GM18867 (cell line): ENCODE results near the gene STEEP1.
"Not testable (repeated sequence)": the region's sequence is repeated elsewhere in the genome, so short reads cannot be mapped to it uniquely, and the experiment has no call there.

ENCODE experiments used
- ATAC-seq: cut with Tn5 transposase; IDR thresholded peaks from one replicate; pipeline ENCODE4 v1.9.1; 2021; ENCODE audit warnings: mild to moderate bottlenecking, moderate library complexity; ENCODE audit not compliant: unreplicated experiment

Gene STEEP1

DNA sequence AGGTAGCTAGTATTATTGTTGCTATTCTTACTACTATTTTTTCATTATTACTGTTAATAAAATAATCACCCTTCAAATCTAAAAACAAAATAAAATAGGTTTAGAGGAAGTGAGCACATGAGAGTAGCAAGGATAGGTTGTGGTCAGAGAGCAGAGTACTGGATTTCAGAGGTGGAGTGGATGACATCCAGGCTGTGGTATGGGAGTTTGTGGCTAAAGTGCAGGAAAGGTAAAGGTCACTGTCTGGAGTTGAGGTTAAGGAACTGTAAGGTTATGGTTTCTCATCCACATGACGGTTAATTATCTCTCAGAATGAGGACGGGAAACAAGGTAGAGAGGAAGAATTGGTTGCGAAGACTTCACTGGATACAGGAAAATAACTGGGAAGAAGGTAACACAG, 27.7 kb downstream of the STEEP1 start:
- no peak for ATAC-seq

DNA sequence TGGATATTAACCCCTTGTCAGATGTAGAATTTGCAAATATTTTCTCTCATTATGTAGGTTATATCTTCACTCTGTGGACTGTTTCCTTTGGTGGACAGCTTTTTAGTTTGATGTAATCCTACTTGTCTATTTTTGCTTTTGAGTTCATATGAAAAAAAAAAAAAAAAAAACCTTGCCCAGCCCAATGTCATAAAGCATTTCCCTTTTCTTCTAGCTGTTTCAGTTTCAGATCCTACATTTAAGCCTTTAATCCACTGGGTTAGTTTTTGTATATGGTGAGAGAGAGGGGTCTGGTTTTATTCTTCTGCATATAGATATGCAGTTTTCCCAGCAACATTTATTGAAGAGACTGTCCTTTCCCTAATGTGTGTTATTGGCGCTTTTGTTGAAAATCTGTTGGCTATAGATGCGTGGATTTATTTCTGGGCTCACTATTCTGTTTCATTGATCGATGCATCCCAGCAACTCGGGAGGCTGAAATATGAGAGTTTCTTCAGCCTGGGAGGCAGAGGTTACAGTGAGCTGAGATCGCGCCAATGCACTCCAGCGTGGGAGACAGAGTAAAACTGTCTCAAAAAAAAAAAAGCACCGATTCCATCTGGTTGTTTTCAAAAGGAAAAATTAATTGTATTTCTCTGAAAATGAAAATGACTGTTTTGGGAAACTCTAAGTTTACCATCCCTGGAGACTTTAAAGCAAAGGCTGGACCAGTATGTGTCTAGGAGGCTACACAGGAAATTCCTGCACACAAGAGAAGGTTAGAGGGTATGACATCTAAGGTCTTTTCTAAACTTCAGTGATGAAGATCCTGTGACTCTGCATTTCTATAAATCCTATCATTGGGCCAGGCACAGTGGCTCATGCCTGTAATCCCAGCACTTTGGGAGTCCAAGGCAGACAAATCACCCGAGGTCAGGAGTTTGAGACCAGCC, 35.6 kb downstream of the STEEP1 start:
- no peak for ATAC-seq

DNA sequence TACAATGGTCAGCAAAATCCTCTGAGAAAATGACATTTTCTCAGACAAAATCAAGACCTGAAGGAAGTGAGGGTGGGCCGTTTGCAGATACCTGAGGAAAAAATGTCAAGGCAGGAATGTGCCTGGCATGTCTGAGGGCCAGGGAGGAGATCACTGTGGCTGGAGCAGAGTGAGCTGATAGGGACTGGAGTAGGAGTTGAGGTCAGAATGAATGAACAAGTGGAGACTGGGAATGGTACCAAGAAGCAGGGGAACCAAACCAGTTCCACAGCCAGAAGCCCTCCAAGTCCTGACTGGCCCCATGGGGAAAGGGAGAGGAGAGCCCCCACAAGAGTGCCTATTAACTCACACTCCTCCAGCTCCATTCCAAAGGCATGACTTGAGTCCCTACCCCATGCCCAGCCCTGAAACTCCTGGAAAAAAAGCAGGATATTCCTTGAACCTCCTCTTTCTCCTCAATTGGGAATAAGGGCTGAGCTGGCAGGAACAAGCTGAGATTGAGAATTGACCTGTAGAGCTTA, 41.5 kb downstream of the STEEP1 start:
- ATAC-seq: no peak

DNA sequence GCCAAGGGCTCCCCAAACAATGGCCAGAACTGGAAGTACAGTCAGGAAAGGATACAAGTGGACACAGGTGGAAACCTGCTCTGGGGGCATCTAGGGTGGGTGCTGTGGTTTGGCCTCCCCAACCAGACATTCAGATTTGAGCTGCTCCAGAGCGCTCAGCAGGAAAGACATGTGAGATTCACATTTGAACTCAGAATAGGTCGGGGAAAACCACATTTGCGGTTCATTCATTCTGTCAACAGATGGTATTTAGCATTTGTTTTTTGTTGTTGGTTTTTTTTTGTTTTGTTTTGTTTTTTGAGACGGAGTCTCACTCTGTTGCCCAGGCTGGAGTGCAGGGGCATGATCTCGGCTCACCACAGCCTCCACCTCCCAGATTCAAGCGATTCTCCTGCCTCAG, 44.0 kb downstream of the STEEP1 start:
- no peak for ATAC-seq

DNA sequence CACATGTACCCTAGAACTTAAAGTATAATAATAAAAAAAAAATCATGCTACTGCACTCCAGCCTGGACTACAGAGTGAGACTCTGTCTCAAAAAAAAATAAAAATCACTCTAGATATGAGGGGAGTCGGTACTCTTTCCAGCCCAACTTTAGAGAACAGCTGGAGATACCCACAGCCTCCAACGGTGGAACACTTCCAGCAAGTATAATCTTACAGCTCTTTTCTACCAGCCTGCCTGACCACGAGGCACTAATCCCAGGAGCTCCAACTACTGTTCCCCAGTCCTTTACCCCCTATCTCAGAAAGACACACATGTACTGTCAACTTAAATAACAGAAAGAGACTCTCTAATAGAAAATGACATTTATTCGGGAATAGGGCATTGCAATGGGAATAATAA, 46.8 kb downstream of the STEEP1 start:
- no peak for ATAC-seq

DNA sequence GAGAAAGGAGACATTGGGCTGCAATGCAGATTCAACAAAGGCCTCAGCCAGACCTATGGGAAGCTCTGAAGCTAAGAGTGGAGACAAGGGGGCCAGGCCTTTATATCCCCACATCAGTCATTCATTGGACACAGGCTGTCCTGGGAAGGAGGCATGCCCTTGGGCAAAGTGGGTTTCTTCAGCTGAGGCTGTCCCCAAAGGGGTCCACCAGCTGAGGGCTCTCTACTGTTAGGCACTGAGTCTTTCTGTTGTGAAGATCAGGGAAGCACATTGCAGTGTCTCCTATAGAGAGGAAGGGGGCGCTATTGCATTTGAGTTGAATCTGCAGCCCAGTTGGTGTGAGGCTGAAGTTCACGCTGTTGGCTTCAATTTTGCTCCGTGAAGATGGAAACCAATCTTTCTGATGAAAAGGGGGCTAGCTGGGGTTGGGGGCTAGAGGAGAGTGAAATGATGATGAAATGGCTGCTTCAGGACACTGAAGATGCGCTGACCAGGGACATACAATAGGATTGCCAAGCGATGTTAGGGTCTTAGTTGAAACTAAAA, 49.0 kb downstream of the STEEP1 start:
- ATAC-seq: peak; percentile 86

DNA sequence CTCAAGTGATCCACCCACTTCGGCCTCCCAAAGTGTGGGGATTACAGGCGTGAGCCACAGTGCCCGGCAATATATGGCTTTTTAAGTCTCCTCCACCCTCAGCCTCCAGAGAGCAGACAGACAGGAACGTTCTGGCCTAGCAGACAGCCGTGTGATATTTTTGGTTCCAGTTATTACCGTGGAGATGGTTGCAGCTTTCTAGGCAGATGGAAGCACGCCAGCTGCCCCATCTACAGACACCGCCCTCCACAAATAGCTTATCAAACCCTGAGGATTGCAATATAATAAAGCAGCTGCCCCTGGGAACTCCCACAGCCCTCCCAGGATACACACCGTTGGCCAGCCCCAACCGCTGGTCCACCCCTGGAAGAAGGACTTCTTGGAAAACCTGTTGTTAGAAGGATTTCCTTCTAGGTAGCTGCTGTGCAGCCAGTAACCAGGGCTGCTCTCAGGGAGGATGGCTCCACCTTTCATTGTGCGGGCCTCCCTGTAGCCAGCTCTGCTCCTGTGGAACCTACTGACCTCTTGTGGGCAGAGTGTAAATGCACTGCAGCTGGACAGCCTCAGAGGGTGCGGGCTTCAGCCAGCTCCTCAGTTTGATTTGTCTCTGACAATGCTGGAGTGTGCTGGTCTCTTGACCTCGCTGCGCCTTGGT, 52.9 kb downstream of the STEEP1 start:
- no peak for ATAC-seq

DNA sequence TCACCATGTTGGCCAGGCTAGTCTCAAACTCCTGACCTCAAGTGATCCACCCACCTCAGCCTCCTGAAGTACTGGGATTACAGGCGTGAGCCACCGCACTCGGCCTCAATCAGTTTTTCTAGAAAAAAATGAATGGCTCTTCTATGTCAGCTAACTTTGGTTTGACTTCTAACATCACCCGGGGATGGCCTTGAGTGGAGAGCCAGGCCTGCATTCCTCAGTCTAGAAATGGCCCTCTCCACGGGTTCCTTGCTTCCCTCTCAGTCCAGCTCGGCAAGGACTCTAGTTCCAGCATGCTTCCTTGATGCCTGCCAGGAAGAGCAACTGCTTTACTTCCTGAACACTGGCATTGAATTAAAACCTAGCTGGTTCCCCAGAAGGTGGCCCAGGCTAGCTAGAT, 58.0 kb downstream of the STEEP1 start:
- no peak for ATAC-seq

DNA sequence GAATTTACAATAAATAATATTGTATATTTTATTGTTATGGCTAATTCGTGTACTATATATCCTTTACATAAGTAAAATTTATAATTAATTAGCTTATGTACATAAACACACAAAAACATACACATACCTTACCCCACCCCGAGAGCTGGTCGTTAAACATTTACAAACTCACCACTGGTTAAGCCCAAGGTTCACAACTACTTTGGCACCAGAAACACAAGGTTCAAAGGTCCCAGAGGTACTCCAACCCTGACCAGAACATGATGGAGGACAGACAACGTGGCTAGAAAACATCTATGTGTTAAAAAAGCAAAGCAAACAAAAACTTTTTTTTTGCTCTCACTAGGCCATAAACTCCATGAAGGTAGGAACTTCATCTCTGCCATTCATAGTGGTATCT, 59.3 kb downstream of the STEEP1 start:
- no peak for ATAC-seq

DNA sequence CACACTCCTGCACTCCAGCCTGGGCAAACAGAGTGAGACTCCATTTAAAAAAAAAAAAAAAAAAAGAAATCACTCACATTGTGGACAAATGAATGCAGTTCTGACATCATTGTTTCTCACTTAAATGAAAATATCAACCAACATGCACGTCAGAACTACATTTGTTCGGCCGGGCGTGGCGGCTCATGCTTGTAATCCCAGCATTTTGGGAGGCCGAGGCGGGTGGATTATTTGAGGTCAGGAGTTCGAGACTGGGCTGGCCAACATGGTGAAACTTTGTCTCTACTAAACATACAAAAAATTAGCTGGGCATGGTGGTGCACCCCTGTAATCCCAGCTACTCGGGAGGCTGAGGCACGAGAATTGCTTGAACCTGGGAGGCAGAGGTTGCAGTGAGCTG, 60.1 kb downstream of the STEEP1 start:
- ATAC-seq: not testable (repeated sequence)

DNA sequence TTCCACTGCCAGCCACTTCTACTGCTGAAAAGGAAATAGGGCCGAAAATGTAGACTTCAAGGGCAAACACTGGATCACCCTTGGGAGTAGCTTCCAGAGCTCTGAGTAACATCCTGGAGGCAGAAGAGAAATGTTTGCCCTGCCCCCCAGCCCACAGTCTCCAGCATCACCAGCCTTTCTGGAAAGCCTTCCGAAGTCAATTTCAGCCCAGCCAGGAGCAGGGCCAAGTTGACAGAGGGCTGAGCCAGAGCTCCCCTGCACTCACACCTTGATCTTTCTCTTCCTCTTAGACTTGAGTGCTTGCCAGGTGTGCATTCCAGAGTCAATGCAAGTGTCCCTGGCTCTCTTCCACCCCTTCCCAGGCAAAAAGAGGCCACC, 61.7 kb downstream of the STEEP1 start:
- no peak for ATAC-seq

DNA sequence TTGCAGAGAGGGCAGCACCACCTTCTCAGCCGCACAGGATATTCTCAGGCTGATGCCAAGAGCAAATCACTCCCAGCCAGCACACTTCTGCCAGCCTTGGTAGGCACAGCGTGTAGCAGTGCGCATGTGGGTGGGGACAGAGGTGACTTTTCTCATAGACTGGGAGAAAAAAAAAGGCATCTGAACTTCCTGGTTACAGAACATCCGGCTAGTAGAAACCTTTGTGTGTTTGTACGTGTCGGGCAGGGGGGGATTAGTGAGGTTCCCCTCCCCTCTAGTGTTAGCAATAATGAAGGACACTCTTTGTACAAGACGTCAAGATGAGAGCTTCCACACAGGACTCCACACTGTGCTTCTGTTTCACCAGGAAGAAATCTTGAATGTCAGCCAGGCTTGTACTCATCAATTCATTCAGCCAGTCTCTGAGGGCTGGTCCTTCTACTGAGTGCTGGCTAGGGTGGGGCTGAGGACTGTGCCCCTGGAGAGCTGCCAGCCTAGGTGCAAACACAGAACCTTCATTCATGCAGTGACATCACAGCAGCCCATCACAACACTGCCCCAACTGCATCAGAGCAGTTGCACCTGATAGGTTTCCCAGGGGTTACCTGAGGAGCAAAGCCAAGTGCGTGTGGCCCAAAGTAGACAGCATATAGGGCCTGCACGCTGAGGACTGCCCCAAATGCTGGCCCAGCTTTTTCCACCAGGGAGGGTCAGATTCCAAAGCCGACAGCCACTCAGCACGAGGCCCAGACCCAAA, 62.3 kb downstream of the STEEP1 start:
- no peak for ATAC-seq

DNA sequence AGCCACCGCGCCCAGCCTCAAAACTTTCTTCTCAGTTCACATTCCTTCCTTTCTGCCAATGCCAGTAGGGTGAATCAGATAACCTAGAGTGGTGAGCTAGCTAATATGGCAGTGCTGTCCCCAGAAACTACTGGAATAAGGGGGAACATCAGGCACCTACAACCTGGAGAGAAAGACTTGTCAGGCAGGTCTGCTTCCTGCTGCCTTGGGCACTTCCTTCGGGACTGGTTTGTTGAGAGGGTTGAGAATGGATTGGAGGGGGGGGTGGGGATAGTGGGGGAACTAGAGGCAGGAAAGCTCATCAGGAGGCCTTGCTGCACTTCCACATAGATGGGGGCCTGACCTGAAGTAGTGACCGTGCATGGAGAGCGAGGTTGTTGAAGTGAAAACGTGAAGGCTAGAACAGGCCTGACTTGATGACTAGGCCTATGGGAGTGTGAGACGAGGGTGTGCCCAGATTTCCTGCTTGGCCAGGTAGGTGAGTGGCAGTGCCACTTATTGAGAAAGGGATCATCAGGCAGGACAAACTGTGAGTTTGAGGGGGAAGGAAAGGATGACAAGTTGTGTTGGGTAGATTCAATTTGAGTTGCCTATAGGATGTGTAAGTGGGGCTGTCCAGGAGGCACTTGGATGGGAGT, 63.6 kb downstream of the STEEP1 start:
- no peak for ATAC-seq

DNA sequence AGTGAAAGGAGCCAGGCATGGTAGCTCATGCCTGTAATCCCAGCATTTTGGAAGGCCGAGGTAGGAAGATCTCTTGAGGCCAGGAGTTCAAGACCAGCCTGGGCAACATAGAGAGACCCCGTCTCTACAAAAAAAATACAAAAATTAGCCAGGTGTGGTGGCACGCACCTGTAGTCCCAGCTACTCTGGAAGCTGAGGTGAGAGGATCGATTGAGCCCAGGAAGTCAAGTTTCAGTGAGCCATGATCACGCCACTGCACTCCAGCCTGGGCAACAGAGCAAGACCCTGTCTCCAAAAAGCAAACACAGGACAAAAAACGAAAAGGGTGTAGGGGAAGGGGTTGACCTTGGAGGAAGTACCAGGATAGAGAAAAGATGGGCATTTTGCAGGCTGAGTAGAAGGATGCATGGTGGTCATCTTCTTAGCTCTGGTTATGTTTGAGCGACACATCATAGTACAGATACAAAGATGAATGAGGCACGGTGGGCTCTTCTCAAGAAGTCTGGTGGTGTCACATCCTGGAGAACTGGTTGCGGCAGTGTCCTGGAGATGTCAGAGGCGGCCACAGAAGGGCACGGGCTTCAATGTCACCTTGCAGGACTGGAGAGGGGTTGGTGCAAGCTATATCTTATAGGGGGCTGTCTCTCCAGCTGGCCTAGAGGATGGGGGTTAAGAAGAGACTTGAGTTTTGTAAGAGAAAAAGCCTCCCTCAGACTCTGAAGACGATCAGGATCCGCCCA, 65.0 kb downstream of the STEEP1 start:
- ATAC-seq: no peak

DNA sequence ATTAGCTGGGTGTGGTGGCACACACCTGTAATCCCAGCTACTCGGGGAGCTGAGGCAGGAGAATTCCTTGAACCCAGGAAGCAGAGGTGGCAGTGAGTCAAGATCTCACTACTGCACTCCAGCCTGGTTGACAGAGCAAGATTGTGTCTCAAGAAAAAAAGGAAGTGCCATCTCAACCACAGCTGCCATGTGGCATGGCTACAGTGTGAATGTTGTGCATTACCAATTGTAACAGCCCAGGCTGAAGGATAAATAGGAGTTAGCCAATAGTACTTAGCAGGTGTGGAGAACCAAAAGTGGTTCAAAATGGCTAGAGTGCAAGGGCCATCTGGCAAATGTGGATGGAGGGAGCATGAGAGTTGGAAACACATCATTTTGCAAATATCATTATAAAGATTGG, 68.0 kb downstream of the STEEP1 start:
- no peak for ATAC-seq

DNA sequence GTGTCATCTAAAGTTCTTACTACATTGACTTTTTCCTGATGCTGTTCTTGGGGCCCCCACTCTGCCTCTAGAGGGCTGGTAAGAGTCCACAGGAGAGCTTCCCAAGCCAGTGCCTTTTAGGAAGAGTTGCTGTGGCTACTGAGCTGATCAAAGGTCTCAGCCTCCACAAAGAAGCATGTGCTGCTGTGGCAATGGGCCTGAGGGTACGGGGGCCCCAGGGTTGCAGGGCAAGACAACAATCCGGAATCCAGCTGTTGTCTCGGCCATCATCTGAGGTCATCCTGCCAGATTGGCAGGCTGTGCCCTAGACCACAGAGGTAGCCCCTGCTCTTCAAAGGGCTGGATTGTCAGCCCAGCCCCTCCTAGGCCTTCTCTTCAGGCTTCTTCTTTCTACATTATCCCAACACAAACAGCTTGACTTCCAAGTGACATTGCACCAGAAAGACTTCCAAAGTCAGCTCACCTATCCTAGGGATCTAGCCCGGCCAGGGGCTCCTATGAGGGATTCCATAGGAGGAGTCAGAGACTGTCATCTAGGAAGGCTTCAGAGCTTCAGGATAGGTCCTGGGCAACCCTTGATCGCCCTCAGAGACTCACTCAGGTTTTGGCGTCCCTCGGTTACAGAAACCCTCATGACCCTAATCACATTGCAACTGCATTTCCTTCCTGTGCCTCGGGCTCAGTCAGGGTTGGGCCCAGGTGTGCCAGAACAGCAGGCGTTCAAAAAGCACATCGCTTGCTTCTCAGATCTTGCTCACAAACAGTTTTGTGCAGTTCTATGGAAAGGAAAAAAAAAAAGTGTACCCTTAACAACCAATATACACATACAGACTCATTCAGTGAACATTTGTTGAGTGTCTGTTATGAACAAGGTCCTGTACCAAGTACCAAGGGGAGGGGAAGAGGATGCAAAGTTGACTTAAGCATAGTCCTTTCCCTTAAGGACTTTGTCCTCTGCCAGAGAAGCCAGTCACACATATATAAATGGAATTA, 69.2 kb downstream of the STEEP1 start:
- no peak for ATAC-seq

DNA sequence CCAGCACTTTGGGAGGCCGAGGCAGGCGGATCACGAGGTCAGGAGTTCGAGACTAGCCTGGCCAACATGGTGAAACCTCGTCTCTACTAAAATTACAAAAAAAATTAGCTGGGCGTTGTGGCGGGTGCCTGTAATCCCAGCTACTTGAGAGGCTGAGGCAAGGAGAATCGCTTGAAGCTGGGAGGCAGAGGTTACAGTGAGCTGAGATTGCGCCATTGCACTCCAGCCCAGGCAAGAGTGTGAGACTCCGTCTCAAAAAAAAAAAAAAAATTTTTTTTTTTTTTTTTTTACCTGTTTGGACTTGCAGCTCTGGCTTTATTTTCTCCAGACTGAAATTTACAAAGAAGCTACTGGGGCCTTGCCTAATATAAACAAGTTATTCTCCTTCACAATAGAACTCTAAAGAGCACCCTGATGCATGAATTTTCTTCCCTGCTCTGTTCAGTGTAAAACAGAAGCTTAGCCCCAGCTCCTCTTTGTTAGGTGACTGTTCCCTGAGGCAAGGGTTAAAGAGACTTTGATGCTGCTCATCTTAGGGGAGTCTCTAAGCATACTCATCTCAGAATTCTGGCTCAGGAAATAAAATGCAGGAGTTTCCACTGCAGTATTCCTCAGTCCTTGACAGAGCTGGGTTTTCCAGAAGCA, 71.2 kb downstream of the STEEP1 start:
- ATAC-seq: not testable (repeated sequence)

DNA sequence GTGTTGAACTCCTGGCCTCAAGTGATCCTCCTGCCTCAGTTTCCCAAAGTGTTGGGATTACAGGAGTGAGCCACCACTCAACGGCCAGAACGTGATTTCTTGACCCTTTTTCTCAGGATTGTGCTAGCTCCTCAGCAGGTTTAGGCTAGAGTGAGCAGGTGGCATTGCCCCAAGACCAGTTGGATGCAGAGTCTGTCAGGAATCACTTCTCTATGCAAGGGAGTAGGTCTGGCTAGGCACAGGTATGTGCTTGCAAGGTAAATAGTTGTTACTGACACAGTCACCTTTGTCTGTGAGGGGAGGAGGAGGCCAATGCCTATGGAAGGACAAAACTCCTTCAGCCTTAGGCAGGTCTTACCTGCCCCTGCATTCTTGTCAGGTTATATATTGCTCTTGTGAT, 72.7 kb downstream of the STEEP1 start:
- ATAC-seq: no peak
